Ishikawa (cell line): ENCODE results near the gene MYO7B.

Experiments
- CEBPB ChIP-seq: IDR thresholded peaks from 2 replicates; pipeline ENCODE4 v1.6.1; 2012
- CREB1 ChIP-seq: IDR thresholded peaks from 2 replicates; pipeline ENCODE4 v1.6.1; 2012; ENCODE audit warnings: low read depth
- EP300 ChIP-seq: IDR thresholded peaks from 2 replicates; pipeline ENCODE4 v1.6.1; 2012; ENCODE audit warnings: borderline replicate concordance
- FOXM1 ChIP-seq: IDR thresholded peaks from 2 replicates; pipeline ENCODE4 v1.6.1; 2012; ENCODE audit warnings: low read depth, borderline replicate concordance
- MAX ChIP-seq: IDR thresholded peaks from 2 replicates; pipeline ENCODE4 v1.6.1; 2012
- RAD21 ChIP-seq: IDR thresholded peaks from 2 replicates; pipeline ENCODE4 v1.6.1; 2012; ENCODE audit warnings: low read depth
- REST ChIP-seq: IDR thresholded peaks from 2 replicates; pipeline ENCODE4 v1.6.1; 2012; ENCODE audit warnings: low read depth, mild to moderate bottlenecking
- TAF1 ChIP-seq: IDR thresholded peaks from 2 replicates; pipeline ENCODE4 v1.6.1; 2012; ENCODE audit warnings: low read depth, mild to moderate bottlenecking
- TCF12 ChIP-seq: IDR thresholded peaks from 2 replicates; pipeline ENCODE4 v1.6.1; 2012; ENCODE audit warnings: low read depth
- TEAD4 ChIP-seq: IDR thresholded peaks from 2 replicates; pipeline ENCODE4 v1.6.1; 2012
- YY1 ChIP-seq: IDR thresholded peaks from 2 replicates; pipeline ENCODE4 v1.6.1; 2012; ENCODE audit warnings: low read depth
- TF ChIP-seq, protein P1 (sequence below): IDR thresholded peaks from 2 replicates; pipeline ENCODE4 v1.6.1; 2012

- TF ChIP-seq TAF1: no peak
- TF ChIP-seq EP300: no peak
- TF ChIP-seq MAX: no peak
- no peak for TF ChIP-seq YY1
- no peak for TF ChIP-seq FOXM1
- no peak for TF ChIP-seq RAD21
- no peak for TF ChIP-seq CEBPB
- TF ChIP-seq TEAD4: no peak
- TF ChIP-seq TCF12: no peak
- no peak for TF ChIP-seq CREB1
- TF ChIP-seq, protein P1, sequence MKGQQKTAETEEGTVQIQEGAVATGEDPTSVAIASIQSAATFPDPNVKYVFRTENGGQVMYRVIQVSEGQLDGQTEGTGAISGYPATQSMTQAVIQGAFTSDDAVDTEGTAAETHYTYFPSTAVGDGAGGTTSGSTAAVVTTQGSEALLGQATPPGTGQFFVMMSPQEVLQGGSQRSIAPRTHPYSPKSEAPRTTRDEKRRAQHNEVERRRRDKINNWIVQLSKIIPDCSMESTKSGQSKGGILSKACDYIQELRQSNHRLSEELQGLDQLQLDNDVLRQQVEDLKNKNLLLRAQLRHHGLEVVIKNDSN: no peak
- no peak for TF ChIP-seq REST
Observed at GRCh38 chr2:127506510-127506909, 29.0 kb upstream of the MYO7B start.
